ENCODE data around the gene WDR77.

Gene WDR77

GRCh38 chr1:111448918-111449702 lies at the start of gene WDR77, which contains the start of gene ATP5PB:
Gene WDR77 (minus strand): TSS chr1:111449256. CDS start chr1:111449169, 87 bp downstream.
Gene ATP5PB (plus strand): TSS chr1:111449464. CDS start chr1:111449542, 78 bp downstream.
- DNase-seq, result peak; percentile 99

- DNase-seq, result no peak
Observed at GRCh38 chr1:111497592-111497991, 48.5 kb upstream of the WDR77 start.

GRCh38 chr1:111496398-111496797 lies 47.3 kb upstream of the WDR77 start:
- no peak for DNase-seq

GRCh38 chr1:111491070-111491469 lies 42.0 kb upstream of the WDR77 start:
- DNase-seq, result no peak

GRCh38 chr1:111490220-111490619 lies 41.2 kb upstream of the WDR77 start:
- no peak for DNase-seq

- DNase-seq, result peak; percentile 20 to 23
Observed at GRCh38 chr1:111489604-111490003, 40.5 kb upstream of the WDR77 start.

- DNase-seq, result no peak
Observed at GRCh38 chr1:111488669-111489068, 39.6 kb upstream of the WDR77 start.

- no peak for DNase-seq
Observed at GRCh38 chr1:111487133-111487532, 38.1 kb upstream of the WDR77 start.

- no peak for DNase-seq
Observed at GRCh38 chr1:111486431-111486830, 37.4 kb upstream of the WDR77 start.

GRCh38 chr1:111484391-111485026 lies 35.5 kb upstream of the WDR77 start:
- DNase-seq, result no peak

- no peak for DNase-seq
Observed at GRCh38 chr1:111483876-111484275, 34.8 kb upstream of the WDR77 start.

GRCh38 chr1:111483166-111483565 lies 34.1 kb upstream of the WDR77 start:
- no peak for DNase-seq

GRCh38 chr1:111481387-111482221 lies 32.5 kb upstream of the WDR77 start:
- DNase-seq, result peak; percentile 79 to 87

GRCh38 chr1:111480674-111481073 lies 31.6 kb upstream of the WDR77 start:
- DNase-seq, result peak; percentile 21 to 36

GRCh38 chr1:111476761-111477309 lies 27.8 kb upstream of the WDR77 start:
- peak; percentile 21 to 40 for DNase-seq

GRCh38 chr1:111476214-111476613 lies 27.2 kb upstream of the WDR77 start:
- no peak for DNase-seq

- DNase-seq, result no peak
Observed at GRCh38 chr1:111475701-111476100, 26.6 kb upstream of the WDR77 start.

GRCh38 chr1:111474521-111474920 lies 25.5 kb upstream of the WDR77 start:
- DNase-seq, result no peak

- no peak for DNase-seq
Observed at GRCh38 chr1:111474106-111474505, 25.1 kb upstream of the WDR77 start.

- DNase-seq, result no peak
Observed at GRCh38 chr1:111471538-111471937, 22.5 kb upstream of the WDR77 start.

- DNase-seq, result peak; percentile 96
Observed at GRCh38 chr1:111471012-111471411, 22.0 kb upstream of the WDR77 start.

- DNase-seq, result no peak
Observed at GRCh38 chr1:111470596-111470995, 21.5 kb upstream of the WDR77 start.

GRCh38 chr1:111469539-111469938 lies 20.5 kb upstream of the WDR77 start:
- no peak for DNase-seq

Measured in Kasumi-1 (cell line).